ENCODE results near the gene TP73.
"Not testable (repeated sequence)": the region's sequence is repeated elsewhere in the genome, so short reads cannot be mapped to it uniquely, and the experiment has no call there.

Gene TP73

GRCh38 chr1:3622102-3622501 lies 30.2 kb upstream of the TP73 start:
- not testable (repeated sequence) for H3K36me3 ChIP-seq (ENCODE audit: control insufficient read depth, insufficient read depth, low read length); H3K4me1 ChIP-seq (ENCODE audit: control insufficient read depth, insufficient read depth, low read length); H3K4me3 ChIP-seq (ENCODE audit: low read depth, low read length)

DNA sequence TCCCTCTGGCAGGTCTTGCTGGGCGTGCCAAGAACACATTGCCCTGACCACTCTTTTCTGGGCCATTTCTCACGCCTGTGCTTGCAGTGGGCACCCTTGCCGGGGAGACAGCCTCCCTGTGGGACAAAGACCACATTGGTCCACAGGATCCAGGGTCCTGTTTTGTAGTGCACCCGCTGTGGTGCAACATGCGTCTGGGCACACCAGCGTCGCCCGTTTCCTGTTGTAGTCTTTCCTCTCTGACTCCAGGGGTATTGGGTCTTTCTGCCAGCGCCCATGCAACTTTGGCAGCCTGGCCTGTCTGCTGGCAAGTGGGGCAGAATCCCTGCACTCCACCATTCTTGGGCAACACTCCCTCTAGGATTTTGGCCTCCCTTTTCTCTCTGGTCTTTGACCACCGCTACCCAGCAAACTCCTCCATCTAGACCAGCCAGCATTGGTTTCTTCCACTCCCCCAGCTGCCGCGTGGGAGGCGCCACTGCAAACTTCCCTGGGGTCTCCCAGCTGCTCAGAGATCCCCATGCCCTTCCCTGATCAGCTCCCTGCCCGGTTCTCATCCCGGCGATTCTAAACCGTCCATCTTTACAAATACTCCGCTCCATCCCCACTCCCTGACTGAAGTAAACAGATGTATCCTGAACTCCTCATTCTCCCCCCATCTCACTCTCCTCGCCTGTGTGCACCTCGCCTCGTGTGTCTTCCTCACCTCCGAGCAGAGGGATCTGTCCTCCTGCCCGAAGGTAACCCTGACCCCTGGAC lies 28.7 kb upstream of the TP73 start:
- Histone ChIP-seq H3K27me3 (ENCODE audit: control insufficient read depth, insufficient read depth, low read length) (peaks cover 5% of the 10 kb centered on the region), H3K36me3 (ENCODE audit: control insufficient read depth, insufficient read depth, low read length) (peaks cover 9% of the 10 kb centered on the region), H3K4me3 (ENCODE audit: low read depth, low read length) (peak overlapping the region; percentile 80), H3K9me3 (ENCODE audit: control insufficient read depth, insufficient read depth, low read length) (no peaks in the 10 kb centered on the region), H3K9ac (ENCODE audit: low read depth, low read length) (peak overlapping the region; percentile 24), H3K4me1 (ENCODE audit: control insufficient read depth, insufficient read depth, low read length) (peaks cover 3% of the 10 kb centered on the region)

More at GRCh38 chr1:3622102-3622501, 30.2 kb upstream of the TP73 start:
- not testable (repeated sequence) for H3K9me3 ChIP-seq (ENCODE audit: control insufficient read depth, insufficient read depth, low read length); H3K27me3 ChIP-seq (ENCODE audit: control insufficient read depth, insufficient read depth, low read length); H3K9ac ChIP-seq (ENCODE audit: low read depth, low read length)

DNA sequence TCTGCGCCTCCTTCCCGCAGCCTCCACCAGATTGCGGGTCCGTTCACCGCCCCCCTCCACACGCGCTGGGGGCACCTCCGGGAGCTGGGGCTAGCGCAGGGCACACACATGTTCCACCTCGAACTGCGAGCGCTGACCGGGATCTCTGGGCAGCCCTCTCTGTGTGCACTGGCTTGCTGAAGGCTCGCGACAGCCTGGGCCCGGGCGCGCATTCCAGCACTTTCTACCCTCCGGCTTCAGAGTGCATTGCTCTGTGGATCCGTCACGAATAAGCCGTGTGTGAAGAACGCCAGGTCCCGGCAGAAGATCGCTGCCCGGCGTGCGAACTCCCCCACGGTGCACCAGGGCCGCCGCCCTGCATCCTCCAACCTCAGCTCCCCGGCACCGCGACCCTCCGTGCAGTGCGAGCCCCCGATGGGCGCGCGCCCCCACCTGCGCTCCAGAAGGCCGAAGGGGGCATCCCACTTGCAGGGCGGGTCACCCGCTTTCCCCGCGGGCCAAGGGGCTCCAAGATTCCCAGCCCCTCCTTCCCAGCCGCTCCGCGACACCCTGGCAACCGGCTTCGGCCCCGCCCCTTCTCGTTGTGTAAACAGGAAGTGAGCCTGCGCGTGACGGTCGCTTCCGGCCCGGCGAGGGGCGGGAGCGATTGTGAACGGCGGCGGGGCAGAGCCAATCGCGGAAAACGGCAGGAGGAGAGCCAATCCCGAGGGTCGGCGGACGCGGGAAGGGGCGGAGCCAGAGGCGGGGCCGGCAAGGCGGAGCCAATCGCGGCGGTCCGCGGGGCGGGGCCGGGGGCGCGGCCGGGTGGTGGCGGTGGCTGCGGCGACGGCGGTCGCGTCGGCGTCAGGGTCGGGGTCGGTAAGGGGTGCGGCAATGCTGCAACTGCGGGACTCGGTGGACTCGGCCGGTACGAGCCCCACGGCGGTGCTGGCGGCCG lies 27.8 kb upstream of the TP73 start, which contains the start of gene TPRG1L:
TSS of gene TPRG1L (plus strand) at position 816 of the 937 bp plus-strand sequence. CDS start at position 874, 58 bp downstream.
- peak within 1 kb of the TSS; percentile 80 for H3K4me3 ChIP-seq (ENCODE audit: low read depth, low read length)
- peak within 1 kb of the TSS; percentile 24 for H3K9ac ChIP-seq (ENCODE audit: low read depth, low read length)
- no peaks in the 10 kb centered on the region for H3K9me3 ChIP-seq (ENCODE audit: control insufficient read depth, insufficient read depth, low read length)
- H3K36me3 ChIP-seq (ENCODE audit: control insufficient read depth, insufficient read depth, low read length): peaks cover 13% of the 10 kb centered on the region
- peaks cover 5% of the 10 kb centered on the region for H3K27me3 ChIP-seq (ENCODE audit: control insufficient read depth, insufficient read depth, low read length)
- H3K4me1 ChIP-seq (ENCODE audit: control insufficient read depth, insufficient read depth, low read length): peaks cover 3% of the 10 kb centered on the region

GRCh38 chr1:3625151-3625907 lies 27.0 kb upstream of the TP73 start:
- Histone ChIP-seq H3K4me1 (ENCODE audit: control insufficient read depth, insufficient read depth, low read length) (peaks cover 3% of the 10 kb centered on the region), H3K36me3 (ENCODE audit: control insufficient read depth, insufficient read depth, low read length) (peaks cover 20% of the 10 kb centered on the region), H3K9me3 (ENCODE audit: control insufficient read depth, insufficient read depth, low read length) (no peaks in the 10 kb centered on the region), H3K27me3 (ENCODE audit: control insufficient read depth, insufficient read depth, low read length) (peaks cover 5% of the 10 kb centered on the region), H3K9ac (ENCODE audit: low read depth, low read length) (no peak overlapping the region), H3K4me3 (ENCODE audit: low read depth, low read length) (peak overlapping the region; percentile 70)

GRCh38 chr1:3626025-3626424 lies 26.3 kb upstream of the TP73 start:
- H3K27me3 ChIP-seq (ENCODE audit: control insufficient read depth, insufficient read depth, low read length): peaks cover 2% of the 10 kb centered on the region
- no peaks in the 10 kb centered on the region for H3K9me3 ChIP-seq (ENCODE audit: control insufficient read depth, insufficient read depth, low read length)
- H3K36me3 ChIP-seq (ENCODE audit: control insufficient read depth, insufficient read depth, low read length): peaks cover 23% of the 10 kb centered on the region
- peaks cover 3% of the 10 kb centered on the region for H3K4me1 ChIP-seq (ENCODE audit: control insufficient read depth, insufficient read depth, low read length)
- peak overlapping the region; percentile 70 for H3K4me3 ChIP-seq (ENCODE audit: low read depth, low read length)
- no peak overlapping the region for H3K9ac ChIP-seq (ENCODE audit: low read depth, low read length)

DNA sequence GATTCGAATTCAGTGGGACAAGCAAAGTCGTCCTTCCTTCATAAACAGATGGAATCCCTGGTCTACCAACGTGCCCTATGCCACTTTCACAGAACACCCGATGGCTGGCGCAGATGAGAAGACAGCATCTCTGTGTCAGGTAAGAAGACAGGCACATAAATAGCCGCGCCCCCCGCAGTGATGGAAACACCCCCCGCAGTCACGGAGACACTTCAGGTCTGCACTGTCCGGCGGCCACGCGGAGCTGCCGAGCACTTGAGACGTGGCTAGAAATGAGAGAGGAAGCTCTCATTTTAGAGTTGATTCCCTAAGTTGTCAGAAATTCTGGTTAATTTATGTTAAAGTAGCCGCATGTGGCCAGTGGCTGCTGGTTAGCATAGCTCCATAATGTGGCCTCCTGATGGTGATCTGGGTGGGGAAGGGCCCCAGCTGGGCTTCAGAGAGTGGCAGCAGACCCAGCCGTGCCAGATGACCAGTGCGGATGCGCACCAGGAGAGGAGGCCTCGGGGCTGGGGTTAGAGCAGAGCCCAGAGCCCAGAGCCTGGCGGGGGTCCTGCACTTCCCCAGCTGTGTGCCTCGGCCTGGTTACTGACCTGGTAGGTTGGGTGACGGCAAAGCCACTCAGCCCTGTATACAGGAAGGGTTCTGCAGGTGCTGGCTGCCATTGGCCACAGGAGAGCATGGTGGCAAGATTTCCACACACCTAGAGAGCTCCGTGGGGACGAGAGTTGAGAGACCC lies 24.6 kb upstream of the TP73 start:
- peaks cover 7% of the 10 kb centered on the region for H3K4me1 ChIP-seq (ENCODE audit: control insufficient read depth, insufficient read depth, low read length)
- H3K9ac ChIP-seq (ENCODE audit: low read depth, low read length): no peak overlapping the region
- peaks cover 2% of the 10 kb centered on the region for H3K27me3 ChIP-seq (ENCODE audit: control insufficient read depth, insufficient read depth, low read length)
- peaks cover 26% of the 10 kb centered on the region for H3K36me3 ChIP-seq (ENCODE audit: control insufficient read depth, insufficient read depth, low read length)
- H3K4me3 ChIP-seq (ENCODE audit: low read depth, low read length): no peak overlapping the region
- no peaks in the 10 kb centered on the region for H3K9me3 ChIP-seq (ENCODE audit: control insufficient read depth, insufficient read depth, low read length)

DNA sequence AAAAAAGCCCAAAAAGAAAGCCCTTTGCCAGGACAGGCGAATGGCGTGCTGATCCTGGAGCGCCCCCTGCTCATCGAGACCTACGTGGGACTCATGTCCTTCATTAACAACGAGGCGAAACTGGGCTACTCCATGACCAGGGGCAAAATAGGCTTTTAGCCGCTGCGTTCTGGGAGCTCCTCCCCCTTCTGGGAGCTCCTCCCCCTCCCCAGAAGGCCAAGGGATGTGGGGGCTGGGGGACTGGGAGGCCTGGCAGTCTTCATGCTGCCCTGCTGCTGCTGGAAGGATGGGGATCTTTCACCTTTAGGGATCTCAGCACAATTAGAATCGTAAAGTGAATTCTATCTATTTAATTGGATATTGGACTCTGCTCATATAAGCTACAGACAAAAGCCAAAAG lies 23.9 kb upstream of the TP73 start:
- Histone ChIP-seq H3K27me3 (ENCODE audit: control insufficient read depth, insufficient read depth, low read length) (peaks cover 2% of the 10 kb centered on the region), H3K4me3 (ENCODE audit: low read depth, low read length) (no peak overlapping the region), H3K36me3 (ENCODE audit: control insufficient read depth, insufficient read depth, low read length) (peaks cover 31% of the 10 kb centered on the region), H3K4me1 (ENCODE audit: control insufficient read depth, insufficient read depth, low read length) (peaks cover 7% of the 10 kb centered on the region), H3K9ac (ENCODE audit: low read depth, low read length) (no peak overlapping the region), H3K9me3 (ENCODE audit: control insufficient read depth, insufficient read depth, low read length) (no peaks in the 10 kb centered on the region)

- Histone ChIP-seq H3K9me3 (ENCODE audit: control insufficient read depth, insufficient read depth, low read length) (no peaks in the 10 kb centered on the region), H3K4me1 (ENCODE audit: control insufficient read depth, insufficient read depth, low read length) (peaks cover 7% of the 10 kb centered on the region), H3K36me3 (ENCODE audit: control insufficient read depth, insufficient read depth, low read length) (peaks cover 41% of the 10 kb centered on the region), H3K4me3 (ENCODE audit: low read depth, low read length) (no peak overlapping the region), H3K9ac (ENCODE audit: low read depth, low read length) (no peak overlapping the region), H3K27me3 (ENCODE audit: control insufficient read depth, insufficient read depth, low read length) (no peaks in the 10 kb centered on the region)
These were observed 22.7 kb upstream of the TP73 start for GRCh38 chr1:3629561-3630160.

DNA sequence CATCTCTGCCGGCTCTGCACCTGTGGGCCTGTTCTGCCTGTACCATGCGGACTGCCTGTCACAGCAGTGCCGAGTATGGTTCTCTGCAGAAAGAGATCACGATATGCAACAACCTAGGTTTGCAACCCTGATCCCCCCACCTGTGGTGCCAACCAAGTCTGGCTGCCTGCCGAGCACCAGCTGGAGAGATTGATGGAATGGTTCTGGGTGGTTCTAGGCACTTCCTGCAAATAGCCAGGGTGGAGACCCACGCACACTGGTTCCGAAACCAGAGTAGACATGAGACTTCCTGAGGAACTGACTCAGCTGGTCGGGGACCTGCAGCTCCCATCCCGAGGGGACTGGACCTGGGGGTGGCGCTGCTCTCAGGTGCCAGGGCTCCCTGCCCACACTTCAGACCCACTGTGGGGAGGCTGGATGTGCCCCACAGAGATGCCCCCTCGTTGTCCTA lies 22.1 kb upstream of the TP73 start:
- H3K36me3 ChIP-seq (ENCODE audit: control insufficient read depth, insufficient read depth, low read length): peaks cover 45% of the 10 kb centered on the region
- H3K4me3 ChIP-seq (ENCODE audit: low read depth, low read length): no peak overlapping the region
- H3K27me3 ChIP-seq (ENCODE audit: control insufficient read depth, insufficient read depth, low read length): no peaks in the 10 kb centered on the region
- peaks cover 7% of the 10 kb centered on the region for H3K4me1 ChIP-seq (ENCODE audit: control insufficient read depth, insufficient read depth, low read length)
- no peaks in the 10 kb centered on the region for H3K9me3 ChIP-seq (ENCODE audit: control insufficient read depth, insufficient read depth, low read length)
- H3K9ac ChIP-seq (ENCODE audit: low read depth, low read length): no peak overlapping the region

GRCh38 chr1:3630914-3631313 lies 21.4 kb upstream of the TP73 start:
- H3K9ac ChIP-seq (ENCODE audit: low read depth, low read length): no peak overlapping the region
- H3K27me3 ChIP-seq (ENCODE audit: control insufficient read depth, insufficient read depth, low read length): no peaks in the 10 kb centered on the region
- H3K9me3 ChIP-seq (ENCODE audit: control insufficient read depth, insufficient read depth, low read length): no peaks in the 10 kb centered on the region
- H3K4me3 ChIP-seq (ENCODE audit: low read depth, low read length): no peak overlapping the region
- peaks cover 45% of the 10 kb centered on the region for H3K36me3 ChIP-seq (ENCODE audit: control insufficient read depth, insufficient read depth, low read length)
- peaks cover 5% of the 10 kb centered on the region for H3K4me1 ChIP-seq (ENCODE audit: control insufficient read depth, insufficient read depth, low read length)

Data from iPS-15b (cell line).